Skeletal muscle cell (primary cell): ENCODE measurements around the gene IQGAP2.

Experiments
- DNase-seq: peaks from one replicate; pipeline ENCODE4 v3.0.0-alpha.2; 2010; ENCODE audit warnings: low read depth
- H3K4me3 ChIP-seq: 2 replicates; pipeline ENCODE4 v1.5.1; 2011; ENCODE audit warnings: low read depth, mild to moderate bottlenecking, control low read depth, low read length, moderate library complexity

IQGAP2 gene

DNA sequence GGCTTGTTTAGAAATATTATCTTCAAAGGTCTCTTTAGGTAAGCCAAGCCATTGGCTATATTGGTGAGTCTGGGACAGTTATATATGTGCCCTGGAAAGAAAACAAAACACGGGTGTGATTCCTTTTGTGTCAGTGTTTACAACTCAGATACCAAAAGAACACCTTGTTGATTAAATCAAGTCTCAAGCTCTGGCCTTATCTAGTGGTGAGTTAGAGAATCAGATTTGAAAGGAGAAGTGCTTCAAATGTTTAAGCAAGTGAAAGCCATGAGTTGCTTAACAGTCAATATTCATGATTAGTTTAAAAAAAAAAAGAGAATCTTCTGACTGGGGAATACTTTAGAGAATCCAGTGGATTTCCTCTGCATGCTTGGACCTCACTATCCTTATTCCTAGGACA, 68.3 kb downstream of the IQGAP2 start:
- H3K4me3 ChIP-seq = no peak overlapping the region
- no peak for DNase-seq

DNA sequence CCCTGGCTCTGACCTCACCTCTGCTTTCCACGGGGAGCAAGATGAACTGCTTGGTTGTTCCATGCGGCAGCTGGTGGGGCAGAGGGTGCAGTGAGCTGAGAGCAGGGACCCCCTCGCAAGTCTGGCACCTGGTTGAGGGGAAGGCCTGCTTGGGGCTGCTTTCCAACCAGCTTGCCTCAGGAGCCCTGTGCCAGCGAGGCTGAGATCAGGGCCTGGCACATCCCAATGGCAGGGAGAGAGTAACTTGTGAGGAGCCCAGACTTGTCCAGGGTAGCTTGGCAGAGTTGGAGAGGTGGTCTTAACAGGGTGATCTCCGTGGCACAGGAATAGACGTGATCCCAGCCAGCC, 68.9 kb downstream of the IQGAP2 start:
- H3K4me3 ChIP-seq = no peak overlapping the region
- DNase-seq = no peak

DNA sequence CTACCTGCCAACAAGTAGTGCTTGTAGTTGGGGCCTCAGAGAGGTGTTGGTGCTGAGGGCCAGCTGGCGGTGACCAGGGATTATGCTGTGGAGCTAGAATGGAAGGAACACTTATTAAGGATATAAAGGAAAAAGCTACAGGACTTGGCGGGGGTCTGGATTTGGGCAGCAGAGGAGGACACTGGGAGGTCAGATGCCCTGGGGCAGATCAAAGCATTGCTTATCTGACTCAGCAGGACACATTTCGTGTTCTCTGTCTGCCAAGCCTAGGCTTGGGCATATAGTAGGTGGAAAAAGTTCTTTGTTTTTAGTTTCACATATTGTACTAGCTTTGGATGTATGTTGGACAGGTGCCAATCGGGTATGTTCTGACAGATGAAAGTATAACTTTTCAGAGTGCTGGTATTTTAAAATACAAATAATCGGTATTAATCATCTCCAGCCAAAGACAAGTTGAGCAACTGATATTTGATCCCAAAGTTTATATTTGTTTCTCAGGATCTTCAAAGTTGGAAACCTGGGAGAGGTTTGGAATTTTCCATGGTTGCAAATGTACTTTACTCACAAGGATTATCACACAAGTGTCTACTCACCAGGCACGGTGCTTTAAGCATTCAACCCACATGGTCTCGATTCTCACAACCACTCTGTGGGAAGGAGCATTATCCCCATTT, 69.4 kb downstream of the IQGAP2 start:
- DNase-seq = no peak
- H3K4me3 ChIP-seq = no peak overlapping the region

DNA sequence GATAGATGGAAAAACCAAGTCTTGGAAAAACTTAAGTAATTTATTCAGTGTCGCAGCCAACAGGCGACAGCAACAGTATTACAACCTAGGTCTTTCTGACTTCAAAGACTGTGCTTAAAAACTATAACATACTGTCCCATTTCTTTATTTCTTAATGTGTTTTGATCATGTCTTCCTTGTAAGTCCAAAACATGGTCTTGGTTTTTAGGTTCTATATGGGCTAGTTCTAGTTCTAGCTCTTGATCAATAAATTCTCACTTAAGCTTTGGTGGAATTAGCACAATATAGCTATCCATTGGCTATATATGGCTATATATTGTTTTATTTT, 69.9 kb downstream of the IQGAP2 start:
- no peak for DNase-seq
- no peak overlapping the region for H3K4me3 ChIP-seq

- no peak for DNase-seq
- no peak overlapping the region for H3K4me3 ChIP-seq
These were observed 70.6 kb downstream of the IQGAP2 start for GRCh38 chr5:76473661-76474060.

DNA sequence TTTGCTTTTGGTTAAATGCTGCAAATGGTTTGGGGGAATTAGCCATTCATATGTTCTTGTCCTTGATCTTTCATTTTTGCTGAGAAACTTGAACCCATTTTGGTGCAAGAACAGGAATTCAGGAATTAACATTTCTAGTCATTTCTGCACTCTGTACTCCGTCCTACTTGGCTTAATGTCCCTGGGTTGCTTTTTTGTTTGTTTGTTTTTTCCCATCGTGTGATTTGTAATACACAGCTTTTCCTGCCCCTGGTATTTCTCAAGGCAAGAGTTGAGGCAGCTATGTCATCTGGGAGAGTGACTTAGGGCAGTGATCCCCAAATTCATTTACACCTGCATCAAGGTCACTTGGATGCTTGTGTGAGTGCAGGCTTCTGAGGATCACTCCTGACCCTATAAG, 71.3 kb downstream of the IQGAP2 start:
- DNase-seq = no peak
- no peak overlapping the region for H3K4me3 ChIP-seq

- no peak for DNase-seq
- no peak overlapping the region for H3K4me3 ChIP-seq
These were observed 72.3 kb downstream of the IQGAP2 start for GRCh38 chr5:76475385-76475784.

- no peak overlapping the region for H3K4me3 ChIP-seq
- DNase-seq = no peak
These were observed 72.9 kb downstream of the IQGAP2 start for GRCh38 chr5:76475936-76476335.

- no peak for DNase-seq
- no peak overlapping the region for H3K4me3 ChIP-seq
These were observed 73.5 kb downstream of the IQGAP2 start for GRCh38 chr5:76476474-76477038.

DNA sequence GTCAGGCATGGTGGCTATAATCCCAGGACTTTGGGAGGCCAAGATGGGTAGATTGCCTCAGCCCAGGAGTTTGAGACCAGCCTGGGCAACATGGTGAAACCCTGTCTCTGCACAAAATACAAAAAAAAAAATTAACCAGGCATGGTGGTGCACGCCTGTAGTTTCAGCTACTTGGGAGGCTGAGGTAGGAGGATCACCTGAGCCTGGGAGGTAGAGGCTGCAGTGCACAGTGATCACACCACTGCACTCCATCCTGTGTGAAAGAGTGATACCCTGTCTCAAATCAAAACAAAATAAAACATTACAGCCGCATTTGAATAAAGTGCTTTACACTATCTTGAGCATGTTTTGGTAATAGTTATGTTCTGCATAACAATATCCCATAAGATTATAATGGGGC, 74.0 kb downstream of the IQGAP2 start:
- H3K4me3 ChIP-seq = no peak overlapping the region
- DNase-seq = no peak

DNA sequence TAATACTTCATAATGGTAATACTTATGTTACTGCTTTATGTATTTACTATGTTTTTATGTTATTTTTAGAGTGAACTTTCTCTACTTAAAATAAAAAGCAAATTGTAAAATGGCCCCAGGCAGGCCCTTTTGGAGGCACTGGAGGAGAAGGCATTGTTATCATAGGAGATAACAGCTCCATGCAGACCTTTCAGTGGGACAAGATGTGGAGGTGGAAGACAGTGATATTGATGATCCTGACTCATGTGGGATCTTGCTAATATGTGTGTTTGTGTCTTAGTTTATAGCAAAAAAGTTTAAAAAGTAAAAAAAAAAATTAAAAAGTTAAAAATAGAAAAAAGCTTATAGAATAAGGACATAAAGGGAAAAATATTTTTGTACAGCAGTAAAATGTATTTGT, 74.5 kb downstream of the IQGAP2 start:
- H3K4me3 ChIP-seq = no peak overlapping the region
- no peak for DNase-seq

DNA sequence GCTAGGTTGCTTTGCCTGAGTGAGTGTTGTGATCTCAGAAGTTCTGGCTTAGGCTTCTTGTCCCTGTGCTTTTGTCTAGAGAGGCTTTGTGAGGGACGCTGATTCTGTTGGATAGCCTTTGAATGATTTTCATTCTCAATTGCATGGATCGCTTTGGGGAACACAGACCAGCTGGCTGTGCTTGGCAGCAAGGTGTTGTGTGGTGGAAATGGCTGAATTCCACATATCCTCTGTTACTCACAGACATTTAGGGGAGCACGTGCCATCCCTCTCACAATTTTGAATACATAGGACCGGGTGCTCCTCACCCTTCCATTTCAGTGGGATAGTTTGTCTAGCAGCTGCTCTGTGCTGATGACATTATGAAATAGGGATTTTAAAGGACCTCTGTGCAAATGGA, 76.2 kb downstream of the IQGAP2 start:
- H3K4me3 ChIP-seq = no peak overlapping the region
- DNase-seq = no peak

DNA sequence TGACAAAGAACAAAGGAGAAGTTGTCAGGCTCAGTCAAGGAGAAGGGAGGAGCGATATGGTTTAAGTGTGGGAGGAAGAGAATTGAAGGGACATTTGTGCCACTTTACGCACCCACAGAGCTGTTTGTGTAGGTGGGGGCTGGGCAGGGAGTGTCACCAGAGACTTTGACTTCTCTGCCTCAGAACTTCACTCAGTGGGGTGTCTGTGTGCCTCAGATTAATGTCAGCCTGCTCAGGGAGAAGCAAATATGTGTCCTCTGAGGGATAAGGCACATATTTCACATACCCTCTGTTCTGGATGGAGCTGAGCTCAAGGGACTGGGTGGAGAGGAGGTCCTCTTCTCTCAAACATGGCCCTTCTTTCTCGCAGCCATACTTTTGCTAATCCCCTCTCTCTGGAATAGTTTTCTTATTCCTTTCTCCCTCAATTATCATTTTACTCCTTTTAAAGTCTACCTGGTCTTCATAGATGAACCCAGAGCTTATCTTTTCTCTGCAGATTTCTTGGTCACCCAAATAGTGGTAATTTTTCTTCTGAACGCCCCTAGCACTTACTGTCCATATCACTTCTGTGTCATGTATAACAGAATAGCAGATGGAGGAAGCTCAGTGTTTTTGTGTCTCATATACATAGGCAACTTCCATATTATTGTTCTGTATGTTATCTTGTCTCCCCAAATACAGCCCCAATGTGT, 77.0 kb downstream of the IQGAP2 start:
- no peak overlapping the region for H3K4me3 ChIP-seq
- DNase-seq = no peak

GRCh38 chr5:76482984-76483383, 79.9 kb downstream of the IQGAP2 start:
- H3K4me3 ChIP-seq = no peak overlapping the region
- DNase-seq = no peak

DNA sequence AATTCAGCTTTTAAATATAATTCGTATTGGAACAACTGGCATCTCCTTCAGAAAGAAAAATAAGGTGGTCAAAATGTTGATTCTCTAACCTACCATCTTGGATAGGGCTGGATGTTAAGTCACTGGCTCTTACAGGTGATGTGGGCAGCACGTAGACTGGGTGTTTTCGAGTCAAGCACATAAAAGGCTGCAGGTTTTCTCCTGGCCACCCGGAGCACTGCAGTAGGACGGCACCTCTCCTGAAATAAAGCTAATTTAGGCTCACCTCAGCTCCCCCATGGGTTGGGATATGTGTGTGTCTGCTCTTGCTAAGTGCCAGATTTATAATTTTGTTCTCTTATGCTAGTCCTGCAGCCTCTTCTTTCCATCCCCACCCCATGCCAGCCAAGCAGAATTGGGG, 80.3 kb downstream of the IQGAP2 start:
- no peak for DNase-seq
- no peak overlapping the region for H3K4me3 ChIP-seq

GRCh38 chr5:76483881-76484280, 80.8 kb downstream of the IQGAP2 start:
- DNase-seq = no peak
- H3K4me3 ChIP-seq = no peak overlapping the region

DNA sequence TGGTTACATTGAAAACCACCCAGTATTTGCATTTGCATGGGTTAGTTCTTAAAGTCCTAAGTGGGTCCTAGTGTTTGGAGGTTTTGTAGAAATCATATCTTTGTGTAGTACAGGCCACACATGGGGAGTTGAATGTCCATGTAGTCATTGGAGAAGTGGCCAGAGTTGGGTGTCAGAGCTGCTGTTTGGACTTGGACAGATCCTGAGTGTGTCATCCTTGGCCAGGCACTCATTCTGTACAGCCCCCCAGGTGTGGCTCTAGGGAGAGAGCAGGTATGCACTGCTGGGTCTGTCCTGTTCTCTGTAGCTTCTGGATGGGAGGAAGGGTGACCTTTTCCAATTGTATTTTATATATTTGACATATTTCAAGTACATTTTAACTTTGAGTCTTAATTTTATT, 82.4 kb downstream of the IQGAP2 start:
- H3K4me3 ChIP-seq = no peak overlapping the region
- no peak for DNase-seq

- DNase-seq = no peak
- no peak overlapping the region for H3K4me3 ChIP-seq
These were observed 84.3 kb downstream of the IQGAP2 start for GRCh38 chr5:76487386-76487785.

- no peak for DNase-seq
- H3K4me3 ChIP-seq = no peak overlapping the region
These were observed 84.7 kb downstream of the IQGAP2 start for GRCh38 chr5:76487821-76488220.

- H3K4me3 ChIP-seq = no peak overlapping the region
- no peak for DNase-seq
These were observed 85.9 kb downstream of the IQGAP2 start for GRCh38 chr5:76488969-76489368.
